GM11168 (cell line): ENCODE measurements around the gene SECTM1.
"Not testable (repeated sequence)": the region's sequence is repeated elsewhere in the genome, so short reads cannot be mapped to it uniquely, and the experiment has no call there.

Experiments
- in situ Hi-C: fragments of 300-500 bp; cut with MboI; formaldehyde crosslinking; loops from one replicate; pipeline ENCODE4 v1.12.0; 2022; ENCODE audit warnings: low sequenced_read_pairs; ENCODE audit not compliant: unreplicated experiment

The SECTM1 gene

DNA sequence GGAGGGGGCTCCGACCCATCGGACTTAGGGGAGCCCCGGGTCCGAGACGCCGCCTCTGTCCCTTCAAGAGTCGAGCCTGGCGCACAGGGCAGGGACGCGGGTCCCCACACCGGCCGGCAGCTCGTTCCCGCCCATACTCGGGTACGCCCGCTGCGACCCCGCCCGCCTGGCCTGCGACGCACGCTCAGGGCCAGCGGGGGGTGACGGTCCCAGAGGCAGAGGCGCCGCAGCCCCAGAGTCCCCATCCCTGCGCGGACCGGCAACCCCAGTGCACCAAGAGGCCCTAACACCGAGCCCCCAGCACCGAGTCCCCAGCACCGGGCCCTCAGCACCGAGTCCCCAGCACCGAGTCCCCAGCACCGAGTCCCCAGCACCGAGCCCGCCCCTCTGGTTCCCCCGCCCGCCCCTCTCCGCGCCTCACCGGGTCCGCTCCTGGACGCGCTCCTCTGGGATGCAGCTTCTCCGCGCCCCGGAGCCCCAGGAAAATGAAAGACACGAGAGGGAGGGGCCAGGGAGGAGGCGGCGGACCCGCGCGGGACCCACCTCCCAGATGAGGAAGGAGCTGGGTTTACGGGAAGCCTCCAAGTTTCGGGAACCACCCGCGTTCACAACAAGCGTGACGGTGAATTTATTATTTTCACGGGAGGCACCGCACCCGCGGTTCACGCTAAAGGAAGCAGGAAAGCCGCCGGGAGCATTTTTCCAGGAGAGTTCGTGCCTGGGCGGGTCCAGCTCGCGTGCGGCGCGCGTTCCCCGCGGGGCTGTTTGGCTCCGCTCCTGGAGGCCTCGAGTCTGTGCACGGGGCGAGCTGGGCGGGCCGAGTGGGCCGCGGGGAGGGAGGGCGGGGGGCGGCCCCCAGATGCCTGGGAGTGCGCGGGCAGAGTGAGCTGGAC, at the start of gene SECTM1:
TSS of gene SECTM1 (minus strand) at position 488 of the 893 bp plus-strand sequence. CDS start 6,526 bp downstream, outside the sequence.
- in situ Hi-C loops = no loop called here

DNA sequence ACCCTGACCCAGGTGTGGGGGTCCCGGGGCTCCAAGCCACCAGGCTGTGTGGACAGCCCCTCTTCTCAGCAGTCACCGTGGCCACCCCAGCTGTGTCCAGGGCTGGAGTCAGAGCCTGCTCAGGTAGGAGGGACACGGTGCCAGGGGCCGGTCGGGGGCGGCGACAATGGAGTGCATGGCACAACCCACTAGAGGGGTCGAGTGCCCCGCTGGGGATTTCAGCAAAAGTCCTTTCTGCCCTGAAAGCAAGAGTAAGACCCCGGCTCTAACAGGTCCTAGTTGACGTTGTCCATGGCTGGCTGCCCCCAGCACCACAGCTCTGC, 49.3 kb upstream of the SECTM1 start:
- in situ Hi-C loops = no loop called here

DNA sequence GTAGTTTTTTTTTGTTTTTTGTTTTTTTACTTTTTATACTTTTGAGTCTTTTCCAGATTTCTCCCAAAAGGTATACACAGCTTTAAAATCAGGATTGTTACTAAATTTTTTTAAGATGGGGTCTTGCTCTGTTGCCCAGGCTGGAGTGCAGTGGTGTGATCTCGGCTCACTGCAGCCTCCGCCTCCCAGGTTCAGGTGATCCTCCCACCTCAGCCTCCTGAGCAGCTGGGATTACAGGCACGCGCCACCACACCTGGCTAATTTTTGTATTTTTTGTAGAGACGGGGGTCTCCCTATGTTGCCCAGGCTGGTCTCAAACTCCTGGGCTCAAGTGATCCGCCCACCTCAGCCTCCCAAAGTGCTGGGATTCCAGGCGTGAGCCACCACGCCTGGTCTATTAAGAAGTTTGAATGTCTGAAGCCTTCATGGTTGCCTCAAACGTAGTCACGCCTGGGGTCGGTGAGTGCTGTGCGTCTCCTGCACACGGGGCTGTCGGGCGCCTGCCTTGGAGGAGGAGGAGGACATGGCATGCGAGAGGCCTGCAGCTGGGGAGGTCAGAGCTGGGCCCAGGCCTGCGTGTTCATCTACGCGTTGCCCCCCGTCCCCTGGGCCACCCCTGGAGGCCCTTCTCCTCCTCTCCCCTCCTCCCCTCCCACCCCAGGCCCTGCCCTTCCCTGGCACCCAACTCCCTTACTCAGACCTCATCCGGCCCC, 48.8 kb upstream of the SECTM1 start:
- in situ Hi-C loops = not testable (repeated sequence)

DNA sequence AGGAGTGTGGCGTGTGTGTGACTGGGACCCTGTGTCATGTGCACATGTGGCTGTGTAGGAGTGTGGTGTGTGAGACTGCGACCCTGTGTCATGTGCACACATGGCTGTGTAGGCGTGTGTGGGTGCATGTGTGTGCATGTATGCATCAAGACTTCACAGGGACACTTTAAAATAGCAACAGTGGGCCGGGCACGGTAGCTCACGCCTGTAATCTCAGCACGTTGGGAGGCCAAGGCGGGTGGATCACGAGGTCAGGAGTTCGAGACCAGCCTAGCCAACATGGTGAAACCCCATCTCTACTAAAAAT, 48.1 kb upstream of the SECTM1 start:
- in situ Hi-C loops = not testable (repeated sequence)

DNA sequence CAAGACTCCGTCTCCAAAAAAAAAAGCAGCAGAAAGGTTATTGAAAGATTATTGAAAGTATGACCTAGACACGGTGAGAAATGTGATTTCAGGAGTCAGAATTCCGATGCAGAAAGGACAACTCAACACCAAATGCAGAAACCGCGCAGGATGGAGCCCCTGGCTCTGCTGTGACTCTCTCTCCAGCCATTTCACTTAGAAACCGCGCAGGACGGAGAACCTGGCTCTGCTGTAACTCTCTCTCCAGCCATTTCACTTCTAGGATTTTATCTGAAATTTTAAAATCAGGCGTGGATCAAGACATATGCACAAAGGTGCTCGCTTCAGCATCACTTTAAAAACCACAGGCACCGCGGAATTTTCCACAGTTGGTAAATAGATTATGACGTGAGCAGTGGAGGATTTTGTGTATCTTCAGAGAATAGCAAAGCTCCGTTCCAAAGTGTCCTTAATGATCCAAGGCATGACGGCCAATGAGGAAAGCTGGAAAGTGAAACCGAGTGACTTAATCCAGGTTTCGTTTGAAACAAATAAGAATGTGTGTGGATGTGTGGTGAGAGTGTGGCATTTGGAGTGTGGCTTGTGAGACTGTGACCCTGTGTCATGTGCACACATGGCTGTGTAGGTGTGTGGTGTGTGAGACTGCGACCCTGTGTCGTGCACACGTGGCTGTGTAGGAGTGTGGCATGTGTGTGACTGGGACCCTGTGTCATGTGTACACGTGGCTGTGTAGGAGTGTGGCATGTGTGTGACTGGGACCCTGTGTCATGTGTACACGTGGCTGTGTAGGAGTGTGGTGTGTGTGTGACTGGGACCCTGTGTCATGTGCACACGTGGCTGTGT, 47.5 kb upstream of the SECTM1 start:
- in situ Hi-C loops = no loop called here

DNA sequence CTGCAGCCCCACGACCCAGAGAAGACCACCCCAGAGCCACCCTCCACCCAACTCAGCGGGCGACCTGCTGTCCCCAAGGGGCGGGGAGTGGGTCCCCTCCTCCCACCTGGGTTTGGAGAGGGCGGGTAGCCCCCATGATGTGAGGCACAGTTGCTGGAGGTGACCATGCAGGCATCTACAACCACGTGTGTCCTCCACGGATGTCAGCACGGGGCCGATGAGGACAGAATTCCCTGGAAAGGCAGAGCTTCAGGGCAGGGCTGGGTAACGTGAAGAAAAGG, 45.1 kb upstream of the SECTM1 start:
- in situ Hi-C loops = no loop called here

DNA sequence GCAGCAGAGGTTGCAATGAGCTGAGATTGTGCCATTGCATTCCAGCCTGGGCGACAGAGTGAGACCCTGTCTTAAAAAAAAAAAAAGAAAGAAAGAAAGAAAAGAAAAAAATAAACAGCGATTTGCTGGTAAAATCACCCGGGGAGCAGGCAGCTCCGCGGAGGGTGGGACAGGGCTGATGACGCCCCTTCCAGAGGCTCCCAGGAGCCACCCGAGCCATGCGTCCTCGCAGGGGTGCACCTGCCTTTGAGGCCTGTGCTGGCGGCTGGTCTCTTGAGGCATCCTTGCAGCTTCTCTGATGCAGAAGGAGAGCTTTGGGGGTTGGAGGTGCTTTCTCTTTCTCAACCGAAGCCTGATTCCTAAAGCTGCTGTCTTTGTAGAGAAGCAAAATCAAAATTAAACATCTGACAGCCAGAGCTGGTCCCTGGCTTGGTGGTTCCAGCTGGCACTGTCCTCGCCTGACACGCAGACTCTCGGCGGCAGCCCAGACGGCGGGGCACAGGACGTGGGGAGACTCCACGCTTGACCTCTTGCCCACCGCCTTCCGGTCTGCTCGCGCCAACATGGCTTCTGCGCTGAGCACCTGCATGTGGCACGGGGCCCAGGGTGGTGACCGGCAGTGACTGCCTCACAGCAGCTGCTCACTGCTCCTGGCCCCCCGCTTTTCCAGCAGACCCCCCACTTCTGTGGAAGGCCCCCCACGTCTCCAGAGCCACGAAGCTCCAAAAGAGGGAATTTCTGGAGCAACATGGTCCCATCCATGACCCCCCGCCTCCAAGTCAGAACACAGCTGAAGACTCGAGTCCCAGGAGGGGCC, 44.6 kb upstream of the SECTM1 start:
- in situ Hi-C loops = no loop called here

DNA sequence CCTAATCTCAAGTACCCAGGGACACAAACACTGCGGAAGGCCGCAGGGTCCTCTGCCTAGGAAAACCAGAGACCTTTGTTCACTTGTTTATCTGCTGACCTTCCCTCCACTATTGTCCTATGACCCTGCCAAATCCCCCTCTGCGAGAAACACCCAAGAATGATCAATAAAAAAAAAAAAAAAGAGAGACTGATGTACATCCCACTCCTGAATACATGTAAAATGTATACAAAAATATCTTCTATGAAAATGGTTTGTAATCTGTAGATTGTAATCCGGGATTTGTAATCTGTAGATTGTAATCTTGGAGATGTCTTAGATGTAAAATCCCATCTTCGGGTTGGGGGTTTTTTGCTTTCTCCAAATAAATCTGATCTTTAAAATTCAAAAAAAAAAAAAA, 43.7 kb upstream of the SECTM1 start:
- in situ Hi-C loops = not testable (repeated sequence)

DNA sequence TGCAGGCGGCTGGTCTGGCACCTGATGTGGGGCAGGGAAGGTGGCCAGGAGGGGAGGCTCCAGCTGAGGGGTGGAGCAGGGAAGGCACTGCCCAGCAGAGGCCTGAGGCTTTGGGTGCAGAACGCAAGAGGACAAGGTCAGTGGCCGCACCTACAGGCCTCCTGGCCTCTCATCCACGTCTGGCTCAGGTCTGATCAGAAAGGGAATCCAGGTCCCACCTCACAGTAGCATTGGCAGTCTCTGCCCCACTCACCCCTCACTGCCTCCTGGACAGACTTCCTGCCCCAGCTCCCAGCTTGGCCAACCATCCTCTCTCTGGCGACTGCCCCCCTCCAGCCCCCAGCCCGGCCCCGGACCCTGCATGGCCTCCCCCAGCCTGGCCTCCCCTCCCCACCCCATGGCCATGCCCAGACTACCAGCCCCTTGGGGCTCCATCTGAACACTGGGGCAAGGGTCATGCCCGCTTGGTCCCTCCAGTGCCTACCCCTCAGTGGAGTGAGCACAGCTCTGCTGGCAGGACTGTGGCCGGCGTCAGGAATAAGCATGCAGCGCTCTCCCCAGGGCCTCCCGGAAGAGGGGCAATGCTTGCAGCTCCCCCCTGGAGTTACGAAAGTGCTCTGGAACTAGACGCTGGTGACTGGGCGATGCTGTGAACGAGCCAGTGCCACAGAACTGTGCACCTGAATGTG, 42.6 kb upstream of the SECTM1 start:
- in situ Hi-C loops = no loop called here

DNA sequence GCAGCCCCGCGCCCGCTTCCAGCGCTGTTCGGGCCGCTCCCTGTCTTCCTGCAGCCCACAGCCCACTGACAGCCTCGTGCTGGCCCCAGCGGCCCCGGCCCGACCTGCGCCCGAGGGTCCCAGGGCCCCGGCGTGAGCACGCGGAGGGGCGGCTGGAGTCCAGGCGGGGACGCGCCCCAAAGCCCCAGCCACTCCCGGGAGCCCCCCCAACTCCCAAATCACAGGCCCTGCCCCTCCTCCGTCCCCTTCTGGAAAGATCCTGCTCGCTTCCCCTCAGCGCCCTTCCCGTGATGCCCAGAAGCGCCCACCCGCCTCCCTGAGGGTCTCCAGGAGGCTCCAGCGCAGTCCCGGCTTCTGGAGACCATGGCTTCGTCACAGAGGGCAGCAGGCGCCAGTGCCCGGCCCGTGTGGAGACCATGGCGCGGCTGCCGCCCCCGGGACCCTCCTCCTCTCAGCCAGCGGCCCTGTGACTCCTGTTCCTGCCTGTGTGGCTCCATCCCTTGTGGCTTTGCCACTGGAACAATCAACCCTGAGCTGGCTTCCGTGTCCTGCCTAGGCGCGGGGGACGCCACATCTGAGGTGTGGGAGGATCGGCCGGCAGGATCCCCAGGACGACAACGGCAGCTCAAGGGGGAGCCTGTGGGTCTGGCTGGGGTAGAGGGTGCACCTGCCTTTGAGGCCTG, 41.9 kb upstream of the SECTM1 start:
- in situ Hi-C loops = no loop called here

DNA sequence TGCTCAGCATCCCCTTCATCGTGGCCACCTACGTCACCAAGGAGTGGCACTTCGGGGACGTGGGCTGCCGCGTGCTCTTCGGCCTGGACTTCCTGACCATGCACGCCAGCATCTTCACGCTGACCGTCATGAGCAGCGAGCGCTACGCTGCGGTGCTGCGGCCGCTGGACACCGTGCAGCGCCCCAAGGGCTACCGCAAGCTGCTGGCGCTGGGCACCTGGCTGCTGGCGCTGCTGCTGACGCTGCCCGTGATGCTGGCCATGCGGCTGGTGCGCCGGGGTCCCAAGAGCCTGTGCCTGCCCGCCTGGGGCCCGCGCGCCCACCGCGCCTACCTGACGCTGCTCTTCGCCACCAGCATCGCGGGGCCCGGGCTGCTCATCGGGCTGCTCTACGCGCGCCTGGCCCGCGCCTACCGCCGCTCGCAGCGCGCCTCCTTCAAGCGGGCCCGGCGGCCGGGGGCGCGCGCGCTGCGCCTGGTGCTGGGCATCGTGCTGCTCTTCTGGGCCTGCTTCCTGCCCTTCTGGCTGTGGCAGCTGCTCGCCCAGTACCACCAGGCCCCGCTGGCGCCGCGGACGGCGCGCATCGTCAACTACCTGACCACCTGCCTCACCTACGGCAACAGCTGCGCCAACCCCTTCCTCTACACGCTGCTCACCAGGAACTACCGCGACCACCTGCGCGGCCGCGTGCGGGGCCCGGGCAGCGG, 41.2 kb upstream of the SECTM1 start:
- in situ Hi-C loops = no loop called here

DNA sequence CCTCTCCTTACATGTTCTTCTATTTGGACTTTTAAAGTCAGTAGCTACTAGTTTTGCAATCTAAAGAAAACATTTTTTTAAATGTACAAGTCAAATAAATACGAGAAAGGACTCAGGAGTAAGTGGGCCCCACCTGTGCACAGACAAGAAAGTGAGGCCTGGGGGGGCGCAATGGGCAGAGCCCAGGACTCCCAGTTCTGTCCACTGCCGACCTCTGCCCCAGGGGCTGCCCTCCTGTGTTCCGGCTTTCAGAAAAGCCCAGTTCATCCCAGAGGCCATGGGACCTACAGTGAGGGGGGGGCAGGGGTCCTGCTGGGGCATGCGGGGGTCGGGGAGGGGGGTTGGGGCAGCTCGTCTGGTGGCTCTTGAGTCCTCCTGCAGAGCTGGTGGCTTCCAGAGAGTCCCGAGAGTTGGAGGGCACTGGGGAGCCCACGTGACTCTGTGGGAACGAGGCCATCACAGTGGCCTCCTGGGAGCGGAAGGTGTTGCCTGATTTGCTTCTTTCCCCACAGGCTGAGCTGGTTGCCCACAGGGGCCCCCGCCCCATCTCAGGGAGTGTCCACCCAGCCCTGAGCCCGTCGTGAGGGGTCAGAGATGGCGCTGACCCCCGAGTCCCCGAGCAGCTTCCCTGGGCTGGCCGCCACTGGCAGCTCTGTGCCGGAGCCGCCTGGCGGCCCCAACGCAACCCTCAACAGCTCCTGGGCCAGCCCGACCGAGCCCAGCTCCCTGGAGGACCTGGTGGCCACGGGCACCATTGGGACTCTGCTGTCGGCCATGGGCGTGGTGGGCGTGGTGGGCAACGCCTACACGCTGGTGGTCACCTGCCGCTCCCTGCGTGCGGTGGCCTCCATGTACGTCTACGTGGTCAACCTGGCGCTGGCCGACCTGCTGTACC, 40.4 kb upstream of the SECTM1 start:
- in situ Hi-C loops = no loop called here

DNA sequence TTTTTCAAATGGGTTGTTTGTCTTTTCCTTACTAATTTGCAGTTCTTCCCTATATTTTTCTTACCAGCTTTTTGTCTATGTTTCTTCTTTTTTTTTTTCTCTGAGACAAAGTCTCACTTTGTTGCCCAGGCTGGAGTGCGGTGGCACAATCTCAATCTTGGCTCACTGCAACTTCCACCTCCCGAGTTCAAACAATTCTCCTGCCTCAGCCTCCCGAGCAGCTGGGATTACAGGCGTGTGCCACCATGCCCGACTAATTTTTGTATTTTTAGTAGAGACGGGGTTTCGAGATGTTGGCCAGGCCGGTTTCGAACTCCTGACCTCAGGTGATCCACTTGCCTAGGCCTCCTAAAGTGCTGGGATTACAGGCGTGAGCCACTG, 39.5 kb upstream of the SECTM1 start:
- in situ Hi-C loops = not testable (repeated sequence)

DNA sequence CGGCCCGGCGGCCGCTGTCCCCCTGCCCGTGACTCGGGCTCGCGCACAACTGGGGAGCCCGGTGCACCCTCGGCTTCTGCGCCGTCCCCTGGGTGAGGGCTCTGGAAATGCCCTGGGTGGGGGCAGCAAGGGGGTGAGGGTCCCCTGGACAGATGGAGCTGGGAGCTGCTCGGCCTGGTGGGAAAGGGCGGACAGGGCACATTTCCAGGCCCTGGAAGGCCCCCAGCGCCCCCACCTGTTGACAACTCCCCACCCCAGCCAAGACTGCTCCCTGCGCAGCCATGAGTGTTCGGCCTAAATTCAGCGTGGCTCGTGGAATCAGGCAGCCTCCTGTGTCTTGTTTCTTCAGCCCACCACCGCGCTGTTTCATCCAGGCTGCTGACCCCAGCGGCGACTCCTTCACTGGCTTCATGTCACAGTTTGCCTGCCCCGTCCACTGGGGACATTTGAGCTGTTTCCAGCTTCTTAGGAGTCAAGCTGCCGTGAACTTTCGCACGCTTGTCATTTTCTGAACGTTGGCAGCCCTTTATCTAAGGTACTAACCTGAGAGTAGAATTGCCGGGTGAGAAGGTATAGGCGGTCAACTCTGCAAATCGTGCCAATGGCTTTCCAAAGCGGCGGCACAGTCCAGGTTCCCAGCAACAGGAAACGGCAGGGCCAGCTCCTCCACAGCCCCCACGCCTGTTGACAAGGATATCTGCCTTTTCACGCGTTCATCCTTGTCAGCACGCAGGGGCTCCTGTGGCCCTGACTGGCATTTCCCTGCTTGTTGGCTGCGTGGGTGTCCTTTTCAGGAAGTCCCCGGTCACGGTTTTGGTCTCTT, 38.9 kb upstream of the SECTM1 start:
- in situ Hi-C loops = no loop called here

DNA sequence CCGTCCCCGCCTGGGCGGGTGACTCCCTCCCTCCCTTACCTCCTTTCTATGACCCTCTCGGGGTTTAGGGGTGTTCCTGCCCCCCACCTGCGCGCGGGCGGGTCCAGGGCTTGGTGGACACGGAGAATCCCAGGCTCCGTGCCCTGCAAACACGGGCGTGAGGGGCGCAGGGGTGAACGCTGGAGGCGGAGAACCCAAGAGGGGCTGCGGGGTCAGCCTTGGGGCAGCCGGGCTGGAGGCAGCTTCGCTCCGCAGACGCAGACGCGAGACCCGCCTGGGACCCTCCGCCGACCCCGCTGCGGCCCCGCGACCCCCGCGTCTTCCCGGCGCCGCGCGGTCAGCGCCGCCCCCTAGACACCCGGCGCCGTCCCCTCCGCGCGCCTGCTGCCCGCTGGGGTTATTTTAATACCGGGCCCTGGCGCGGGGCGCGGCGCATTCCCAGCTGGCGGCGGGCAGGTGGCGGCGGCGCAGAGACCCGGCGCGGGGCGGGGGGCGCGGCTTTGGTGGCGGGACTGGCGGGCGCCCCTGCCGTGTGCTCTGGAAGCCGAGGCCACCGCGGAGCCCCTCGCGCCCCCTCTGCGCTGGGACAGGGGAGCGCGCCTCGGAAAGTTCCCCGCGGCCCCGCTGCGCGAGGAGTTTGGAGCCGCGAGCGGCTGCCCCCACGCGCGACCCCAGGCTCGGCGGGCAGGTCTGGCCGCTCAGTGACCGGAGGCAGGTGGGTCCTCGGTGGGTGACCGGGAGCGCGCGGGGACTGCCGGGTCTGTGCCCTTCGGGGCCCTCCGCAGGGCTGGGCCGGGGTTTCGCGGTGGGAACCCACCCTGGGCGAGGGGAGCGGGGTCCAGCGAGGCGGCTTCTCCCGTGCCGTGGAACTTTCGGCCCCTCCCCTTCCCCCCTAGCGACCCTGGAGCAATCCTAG, 38.0 kb upstream of the SECTM1 start, which contains the start of gene UTS2R:
TSS of gene UTS2R (plus strand) at position 433 of the 916 bp plus-strand sequence. CDS start 2,560 bp downstream, outside the sequence.
- in situ Hi-C loops = no loop called here
